HG02678 (cell line): ENCODE data around the gene DDX41.
"Not testable (repeated sequence)": the region's sequence is repeated elsewhere in the genome, so short reads cannot be mapped to it uniquely, and the experiment has no call there.

Experiments
- ATAC-seq: cut with Tn5 transposase; IDR thresholded peaks from one replicate; pipeline ENCODE4 v1.9.1; 2021; ENCODE audit warnings: mild to moderate bottlenecking, moderate library complexity; ENCODE audit not compliant: unreplicated experiment

Gene DDX41

GRCh38 chr5:177537389-177538361 lies 20.9 kb upstream of the DDX41 start:
- ATAC-seq = no peak

GRCh38 chr5:177536386-177536785 lies 19.6 kb upstream of the DDX41 start:
- ATAC-seq = no peak

GRCh38 chr5:177535125-177535524 lies 18.4 kb upstream of the DDX41 start:
- no peak for ATAC-seq

- ATAC-seq = not testable (repeated sequence)
Observed at GRCh38 chr5:177534433-177534832, 17.7 kb upstream of the DDX41 start.

- no peak for ATAC-seq
Observed at GRCh38 chr5:177531209-177531940, 14.6 kb upstream of the DDX41 start.

GRCh38 chr5:177530638-177531037 lies 13.9 kb upstream of the DDX41 start:
- ATAC-seq = no peak

GRCh38 chr5:177529247-177530203 lies 12.8 kb upstream of the DDX41 start:
- ATAC-seq = no peak

- no peak for ATAC-seq
Observed at GRCh38 chr5:177528631-177529030, 11.9 kb upstream of the DDX41 start.

- no peak for ATAC-seq
Observed at GRCh38 chr5:177527595-177527994, 10.8 kb upstream of the DDX41 start.

GRCh38 chr5:177526791-177527190 lies 10.0 kb upstream of the DDX41 start:
- no peak for ATAC-seq

- no peak for ATAC-seq
Observed at GRCh38 chr5:177526191-177526590, 9.4 kb upstream of the DDX41 start.

- no peak for ATAC-seq
Observed at GRCh38 chr5:177524941-177525655, 8.3 kb upstream of the DDX41 start.

- ATAC-seq = no peak
Observed at GRCh38 chr5:177524539-177524900, 7.8 kb upstream of the DDX41 start.

GRCh38 chr5:177523711-177524538 lies 7.2 kb upstream of the DDX41 start:
- no peak for ATAC-seq

- ATAC-seq = no peak
Observed at GRCh38 chr5:177520916-177521513, 4.3 kb upstream of the DDX41 start.

GRCh38 chr5:177520271-177520670 lies 3.5 kb upstream of the DDX41 start:
- no peak for ATAC-seq

GRCh38 chr5:177519463-177520235 lies 2.9 kb upstream of the DDX41 start:
- ATAC-seq = no peak

- no peak for ATAC-seq
Observed at GRCh38 chr5:177515580-177515979, 1.2 kb downstream of the DDX41 start.
